Tibial artery (tissue), 4 donors: Measurements from ENCODE around the gene IFRD2.
"Not testable (repeated sequence)": the region's sequence is repeated elsewhere in the genome, so short reads cannot be mapped to it uniquely, and the experiment has no call there.

Source experiments
- DNase-seq, 2 donors: peaks; one replicate each; pipeline ENCODE4 v3.0.0-alpha.2; 2019
- H3K27ac ChIP-seq, 2 donors: fragments of 200-600 bp; sonication (generic) in 1 of 2; 1 replicate in 1 of 2; 2 replicates in 1 of 2; pipeline ENCODE4 v1.5.1; 2018 to 2019; ENCODE audit warnings: mild to moderate bottlenecking in 1 of 2
- H3K27me3 ChIP-seq, 2 donors: fragments of 200-600 bp; sonication (generic) in 1 of 2; one replicate each; pipeline versions ENCODE4 v1.5.1 to v1.6.0; 2016 to 2019
- H3K36me3 ChIP-seq, 3 donors: fragments of 200-600 bp; sonication (generic) in 2 of 3; one replicate each; pipeline ENCODE4 v1.5.1; 2016 to 2019; ENCODE audit warnings: mild to moderate bottlenecking in 2 of 3
- H3K4me1 ChIP-seq, 4 donors: fragments of 200-600 bp; sonication (generic) in 2 of 4; 1 replicate in 3 of 4; 2 replicates in 1 of 4; pipeline ENCODE4 v1.5.1; 2016 to 2019
- H3K4me3 ChIP-seq, 2 donors: fragments of 200-600 bp; sonication (generic) in 1 of 2; 1 replicate in 1 of 2; 2 replicates in 1 of 2; pipeline ENCODE4 v1.5.1; 2018 to 2019; ENCODE audit warnings: mild to moderate bottlenecking in 2 of 2
- H3K9me3 ChIP-seq, 3 donors: fragments of 200-600 bp; sonication (generic) in 1 of 3; one replicate each; pipeline ENCODE4 v1.5.1; 2016 to 2019
- CTCF ChIP-seq, 2 experiments: fragments of 200-600 bp in 1 of 2; fragments of 450-650 bp in 1 of 2; IDR thresholded peaks; one replicate each; pipeline ENCODE4 v1.5.1; 2017 to 2019; ENCODE audit warnings: antibody characterized with exemption in 2 of 2, mild to moderate bottlenecking in 1 of 2, moderate library complexity in 1 of 2
- intact Hi-C: fragments of 100-400 bp; cut with DNase I; formaldehyde crosslinking; loops from one replicate; pipeline ENCODE4 v1.15.0; 2023; ENCODE audit warnings: low total_unique reads

IFRD2 gene

DNA sequence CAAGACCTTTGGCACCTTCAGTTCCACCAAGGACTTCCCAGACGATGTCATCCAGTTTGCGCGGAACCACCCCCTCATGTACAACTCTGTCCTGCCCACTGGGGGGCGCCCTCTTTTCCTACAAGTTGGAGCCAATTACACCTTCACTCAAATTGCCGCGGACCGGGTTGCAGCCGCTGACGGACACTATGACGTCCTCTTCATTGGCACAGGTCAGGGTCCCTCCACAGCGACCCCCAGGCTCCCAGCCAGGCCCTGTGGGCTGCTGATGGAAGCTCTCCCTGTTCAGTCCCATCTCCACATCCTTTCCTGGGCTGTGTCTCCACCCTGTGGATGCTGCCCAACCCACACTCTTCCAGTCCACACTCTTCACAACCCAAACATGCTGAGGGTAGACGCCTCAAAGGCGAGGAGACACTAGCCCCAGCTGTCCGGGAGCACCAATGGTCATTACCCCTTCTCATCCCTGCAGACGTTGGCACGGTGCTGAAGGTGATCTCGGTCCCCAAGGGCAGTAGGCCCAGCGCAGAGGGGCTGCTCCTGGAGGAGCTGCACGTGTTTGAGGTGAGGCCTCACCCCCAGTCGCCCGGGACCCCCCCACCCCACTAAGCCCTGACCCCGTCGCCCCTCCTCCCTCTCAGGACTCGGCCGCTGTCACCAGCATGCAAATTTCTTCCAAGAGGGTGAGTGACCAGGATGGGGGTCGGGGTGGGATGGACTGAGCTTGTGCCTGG is 17.7 kb downstream of the IFRD2 start:
- Histone ChIP-seq H3K27ac (no peak overlapping the region), H3K4me3 (no peak overlapping the region), H3K27me3 (no peaks in the 10 kb centered on the region), H3K36me3 (peaks cover 0 to 17% (median 0%) of the 10 kb centered on the region in 3 donors), H3K9me3 (no peaks in the 10 kb centered on the region), H3K4me1 (peaks cover 0 to 51% (median 30%) of the 10 kb centered on the region in 4 donors)
- peak in 1 of 2 donors; percentile 63 for DNase-seq
- TF ChIP-seq CTCF (IDR thresholded peaks at IDR 0.05) = peak; percentile 45 to 47
- intact Hi-C loops = loop anchor here (5.0 to 10.0 kb wide), 2 partner anchors 32 to 150 kb away; no protein-coding TSS in a partner anchor

DNA sequence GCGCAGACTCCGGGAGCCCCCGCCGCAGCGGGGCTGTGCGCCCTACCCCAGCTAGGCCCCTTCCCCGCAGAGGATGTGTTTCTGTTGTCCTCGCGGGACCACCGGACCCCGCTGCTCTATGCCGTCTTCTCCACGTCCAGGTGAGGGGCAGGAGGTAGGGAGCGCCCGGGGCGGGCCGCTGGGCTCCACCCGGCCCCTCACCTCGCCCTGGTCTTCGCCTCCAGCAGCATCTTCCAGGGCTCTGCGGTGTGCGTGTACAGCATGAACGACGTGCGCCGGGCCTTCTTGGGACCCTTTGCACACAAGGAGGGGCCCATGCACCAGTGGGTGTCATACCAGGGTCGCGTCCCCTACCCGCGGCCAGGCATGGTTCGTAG is 18.6 kb downstream of the IFRD2 start:
- Histone ChIP-seq H3K4me3 (no peak overlapping the region), H3K4me1 (peaks cover 0 to 53% (median 30%) of the 10 kb centered on the region in 4 donors), H3K36me3 (peaks cover 0 to 17% (median 0%) of the 10 kb centered on the region in 3 donors), H3K27ac (no peak overlapping the region), H3K9me3 (no peaks in the 10 kb centered on the region), H3K27me3 (no peaks in the 10 kb centered on the region)
- DNase-seq = no peak
- no peak for TF ChIP-seq CTCF (IDR thresholded peaks at IDR 0.05)
- intact Hi-C loops = loop anchor here (2.0 to 10.0 kb wide), 2 partner anchors 81 to 149 kb away; no protein-coding TSS in a partner anchor

- Histone ChIP-seq H3K4me1 (peaks cover 0 to 53% (median 33%) of the 10 kb centered on the region in 4 donors), H3K27me3 (no peaks in the 10 kb centered on the region), H3K4me3 (peak overlapping the region; percentile 22 to 44), H3K9me3 (no peaks in the 10 kb centered on the region), H3K36me3 (peaks cover 0 to 17% (median 0%) of the 10 kb centered on the region in 3 donors), H3K27ac (no peak overlapping the region)
- intact Hi-C loops = loop anchor here (2.0 to 10.0 kb wide), 2 partner anchors 80 to 148 kb away; no protein-coding TSS in a partner anchor
- peak; percentile 81 to 91 for DNase-seq
- peak; percentile 98 to 99 for TF ChIP-seq CTCF (IDR thresholded peaks at IDR 0.05)
Measured at GRCh38 chr3:50272911-50273688, 19.1 kb downstream of the IFRD2 start.

GRCh38 chr3:50272538-50272910 is 19.7 kb downstream of the IFRD2 start:
- DNase-seq, H3K9me3 ChIP-seq, H3K27me3 ChIP-seq, H3K27ac ChIP-seq: not testable (repeated sequence)
- Histone ChIP-seq H3K36me3 (peaks cover 0 to 17% (median 0%) of the 10 kb centered on the region in 3 donors), H3K4me1 (peaks cover 0 to 58% (median 39%) of the 10 kb centered on the region in 4 donors), H3K4me3 (peak overlapping the region in 1 of 2 donors; percentile 44)
- intact Hi-C loops = loop anchor here (2.0 to 10.0 kb wide), 2 partner anchors 80 to 148 kb away; no protein-coding TSS in a partner anchor

- no peak for TF ChIP-seq CTCF (IDR thresholded peaks at IDR 0.05)
- intact Hi-C loops = loop anchor here (1.0 to 10.0 kb wide), 2 partner anchors 44 to 147 kb away; no protein-coding TSS in a partner anchor
- no peaks in the 10 kb centered on the region for H3K27me3 ChIP-seq
- H3K36me3 ChIP-seq = peaks cover 0 to 11% (median 0%) of the 10 kb centered on the region in 3 donors
- H3K27ac ChIP-seq = peak overlapping the region in 1 of 2 donors; percentile 98
- peaks cover 0 to 69% (median 49%) of the 10 kb centered on the region in 4 donors for H3K4me1 ChIP-seq
- no peaks in the 10 kb centered on the region for H3K9me3 ChIP-seq
- no peak for DNase-seq
- no peak overlapping the region for H3K4me3 ChIP-seq
Measured at GRCh38 chr3:50271314-50271936, 20.8 kb downstream of the IFRD2 start.
